ENCODE data around the gene KIAA1217. TPM values are rescaled to one million over a fixed set of nuclear protein-coding genes. Genes with fewer than 3 reads are reported as not detected.

Gene KIAA1217
- total RNA-seq, 1 experiment from 2014 or later, result 171 TPM

- H3K4me1 ChIP-seq, result no peaks in the 10 kb centered on the region
- CTCF ChIA-PET, result no interaction called here
- Mint-ChIP-seq H3K4me3 (ENCODE audit: unreplicated experiment) (no peak overlapping the region), H3K27me3 (ENCODE audit: insufficient read depth, unreplicated experiment) (no peaks in the 10 kb centered on the region), H3K4me1 (ENCODE audit: low read depth, unreplicated experiment) (peaks cover 6% of the 10 kb centered on the region), H3K27ac (ENCODE audit: unreplicated experiment) (no peak overlapping the region), H3K36me3 (ENCODE audit: insufficient read depth, unreplicated experiment) (peaks cover 38% of the 10 kb centered on the region), H3K9me3 (ENCODE audit: unreplicated experiment) (no peaks in the 10 kb centered on the region)
- no peak for DNase-seq
- peaks cover 1% of the 10 kb centered on the region for H3K36me3 ChIP-seq (ENCODE audit: control insufficient read depth, insufficient read depth, low read length)
- no peak overlapping the region for H3K4me3 ChIP-seq (ENCODE audit: low read depth, low read length)
- TF ChIP-seq, protein P1, sequence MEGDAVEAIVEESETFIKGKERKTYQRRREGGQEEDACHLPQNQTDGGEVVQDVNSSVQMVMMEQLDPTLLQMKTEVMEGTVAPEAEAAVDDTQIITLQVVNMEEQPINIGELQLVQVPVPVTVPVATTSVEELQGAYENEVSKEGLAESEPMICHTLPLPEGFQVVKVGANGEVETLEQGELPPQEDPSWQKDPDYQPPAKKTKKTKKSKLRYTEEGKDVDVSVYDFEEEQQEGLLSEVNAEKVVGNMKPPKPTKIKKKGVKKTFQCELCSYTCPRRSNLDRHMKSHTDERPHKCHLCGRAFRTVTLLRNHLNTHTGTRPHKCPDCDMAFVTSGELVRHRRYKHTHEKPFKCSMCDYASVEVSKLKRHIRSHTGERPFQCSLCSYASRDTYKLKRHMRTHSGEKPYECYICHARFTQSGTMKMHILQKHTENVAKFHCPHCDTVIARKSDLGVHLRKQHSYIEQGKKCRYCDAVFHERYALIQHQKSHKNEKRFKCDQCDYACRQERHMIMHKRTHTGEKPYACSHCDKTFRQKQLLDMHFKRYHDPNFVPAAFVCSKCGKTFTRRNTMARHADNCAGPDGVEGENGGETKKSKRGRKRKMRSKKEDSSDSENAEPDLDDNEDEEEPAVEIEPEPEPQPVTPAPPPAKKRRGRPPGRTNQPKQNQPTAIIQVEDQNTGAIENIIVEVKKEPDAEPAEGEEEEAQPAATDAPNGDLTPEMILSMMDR (IDR thresholded peaks at IDR 0.05; ENCODE audit: insufficient read depth in 1 of 2, low read depth in 1 of 2, low read length in 1 of 2, severe bottlenecking in 1 of 2, unreplicated experiment in 1 of 2), result no peak
- POLR2A ChIA-PET, result no interaction called here
- H3K9me3 ChIP-seq, result no peaks in the 10 kb centered on the region
- H3K27me3 ChIP-seq (replicated peaks; ENCODE audit: control insufficient read depth, insufficient read depth, low read length), result no peaks in the 10 kb centered on the region
- intact Hi-C loops (cut with micrococcal nuclease; ENCODE audit: unreplicated experiment), result no loop called here
- no TSS peak for BruUV-seq (replicated peaks)
These were observed 96.9 kb downstream of the KIAA1217 start for GRCh38 chr10:24305551-24306506.

DNA sequence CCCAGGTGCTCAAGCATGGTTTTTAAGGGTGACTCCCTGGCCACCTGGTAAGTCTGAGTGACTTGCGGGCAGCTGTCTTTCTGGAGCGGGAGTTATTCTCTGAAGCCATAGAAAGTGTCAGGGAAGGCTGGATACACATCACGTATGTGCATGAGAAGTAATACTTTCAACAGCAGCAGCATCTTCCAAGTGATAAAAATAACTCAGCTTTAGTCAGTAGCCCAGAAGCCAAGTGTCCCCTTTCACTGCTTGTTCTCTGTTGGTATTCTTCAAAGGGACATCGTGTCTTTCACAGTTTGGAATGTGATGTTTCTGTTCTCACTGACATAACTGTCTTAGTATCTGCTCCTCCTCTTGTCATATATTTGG, 97.6 kb downstream of the KIAA1217 start:
- Histone ChIP-seq H3K4me3 (ENCODE audit: low read depth, low read length) (no peak overlapping the region), H3K4me1 (no peaks in the 10 kb centered on the region), H3K9me3 (no peaks in the 10 kb centered on the region), H3K36me3 (ENCODE audit: control insufficient read depth, insufficient read depth, low read length) (peaks cover 1% of the 10 kb centered on the region), H3K27me3 (replicated peaks; ENCODE audit: control insufficient read depth, insufficient read depth, low read length) (no peaks in the 10 kb centered on the region)
- intact Hi-C loops (cut with micrococcal nuclease; ENCODE audit: unreplicated experiment), result no loop called here
- DNase-seq, result no peak
- Mint-ChIP-seq H3K27ac (ENCODE audit: unreplicated experiment) (no peak overlapping the region), H3K27me3 (ENCODE audit: insufficient read depth, unreplicated experiment) (no peaks in the 10 kb centered on the region), H3K36me3 (ENCODE audit: insufficient read depth, unreplicated experiment) (peaks cover 38% of the 10 kb centered on the region), H3K4me3 (ENCODE audit: unreplicated experiment) (no peak overlapping the region), H3K9me3 (ENCODE audit: unreplicated experiment) (no peaks in the 10 kb centered on the region), H3K4me1 (ENCODE audit: low read depth, unreplicated experiment) (peaks cover 6% of the 10 kb centered on the region)
- ChIA-PET POLR2A (no interaction called here), CTCF (no interaction called here)
- BruUV-seq (replicated peaks), result no TSS peak
- TF ChIP-seq, protein P1 (IDR thresholded peaks at IDR 0.05; ENCODE audit: insufficient read depth in 1 of 2, low read depth in 1 of 2, low read length in 1 of 2, severe bottlenecking in 1 of 2, unreplicated experiment in 1 of 2), result no peak

DNA sequence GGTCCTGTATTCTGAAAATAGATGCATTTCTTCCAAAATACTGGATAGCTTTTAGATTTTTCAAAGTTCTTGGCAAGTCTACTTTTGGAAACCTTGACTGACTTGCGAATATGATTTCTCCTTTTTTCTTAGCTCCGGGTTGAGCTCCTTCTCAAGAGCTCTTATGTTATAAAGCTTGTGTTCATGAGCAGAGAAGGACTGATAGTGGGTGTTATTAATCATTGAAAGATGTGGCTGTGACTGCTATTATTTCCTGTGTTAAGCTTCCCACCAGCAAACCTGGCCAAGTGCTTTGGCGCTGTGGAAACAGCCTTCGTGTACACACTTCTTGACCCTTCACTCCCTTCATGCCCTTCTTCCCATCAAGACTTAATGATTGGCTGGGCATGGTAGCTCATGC, 98.2 kb downstream of the KIAA1217 start:
- H3K4me3 ChIP-seq (ENCODE audit: low read depth, low read length), result no peak overlapping the region
- H3K4me1 Mint-ChIP-seq (ENCODE audit: low read depth, unreplicated experiment), result peaks cover 6% of the 10 kb centered on the region
- H3K36me3 Mint-ChIP-seq (ENCODE audit: insufficient read depth, unreplicated experiment), result peaks cover 38% of the 10 kb centered on the region
- no peaks in the 10 kb centered on the region for H3K4me1 ChIP-seq
- no peaks in the 10 kb centered on the region for H3K9me3 ChIP-seq
- H3K27me3 Mint-ChIP-seq (ENCODE audit: insufficient read depth, unreplicated experiment), result no peaks in the 10 kb centered on the region
- H3K9me3 Mint-ChIP-seq (ENCODE audit: unreplicated experiment), result no peaks in the 10 kb centered on the region
- no peaks in the 10 kb centered on the region for H3K27me3 ChIP-seq (replicated peaks; ENCODE audit: control insufficient read depth, insufficient read depth, low read length)
- intact Hi-C loops (cut with micrococcal nuclease; ENCODE audit: unreplicated experiment), result no loop called here
- DNase-seq, result no peak
- H3K4me3 Mint-ChIP-seq (ENCODE audit: unreplicated experiment), result no peak overlapping the region
- BruUV-seq (replicated peaks), result no TSS peak
- H3K36me3 ChIP-seq (ENCODE audit: control insufficient read depth, insufficient read depth, low read length), result peaks cover 1% of the 10 kb centered on the region
- CTCF ChIA-PET, result interaction anchor here (0.6 kb wide), 1 partner anchor 55 kb away, joined by 5 read pairs; no protein-coding TSS in a partner anchor
- no peak overlapping the region for H3K27ac Mint-ChIP-seq (ENCODE audit: unreplicated experiment)
- TF ChIP-seq, protein P1 (IDR thresholded peaks at IDR 0.05; ENCODE audit: insufficient read depth in 1 of 2, low read depth in 1 of 2, low read length in 1 of 2, severe bottlenecking in 1 of 2, unreplicated experiment in 1 of 2), result no peak
- POLR2A ChIA-PET, result no interaction called here

All from Caco-2 (cell line).